PC-3 (cell line): ENCODE data around the gene ZDHHC21.

ENCODE experiments used
- CTCF ChIP-seq: fragments of 300-600 bp; sonication (generic); conservative IDR thresholded peaks from 2 replicates; pipeline ENCODE4 v1.5.1; 2017; ENCODE audit warnings: antibody characterized with exemption, low read depth, mild to moderate bottlenecking, low read length
- EZH2phosphoT487 ChIP-seq: fragments of 300-600 bp; sonication (generic); IDR thresholded peaks from 2 replicates; pipeline ENCODE4 v1.6.1; 2018; ENCODE audit warnings: mild to moderate bottlenecking, antibody characterized with exemption, low read length, borderline replicate concordance

- TF ChIP-seq CTCF: no peak
- no peak for TF ChIP-seq EZH2phosphoT487
Observed at GRCh38 chr9:14633906-14634565, 59.2 kb downstream of the ZDHHC21 start.
